GM20000 (cell line): ENCODE data around the gene HUNK.

Experiments used
- DNase-seq: peaks from one replicate; pipeline ENCODE4 v3.0.0; 2012; ENCODE audit warnings: low spot score
- CTCF ChIP-seq: IDR thresholded peaks from 2 replicates; pipeline ENCODE4 v1.5.1; 2012; ENCODE audit warnings: mild to moderate bottlenecking, control low read depth; ENCODE audit errors: extremely low read depth, missing control alignments

Gene HUNK

DNA sequence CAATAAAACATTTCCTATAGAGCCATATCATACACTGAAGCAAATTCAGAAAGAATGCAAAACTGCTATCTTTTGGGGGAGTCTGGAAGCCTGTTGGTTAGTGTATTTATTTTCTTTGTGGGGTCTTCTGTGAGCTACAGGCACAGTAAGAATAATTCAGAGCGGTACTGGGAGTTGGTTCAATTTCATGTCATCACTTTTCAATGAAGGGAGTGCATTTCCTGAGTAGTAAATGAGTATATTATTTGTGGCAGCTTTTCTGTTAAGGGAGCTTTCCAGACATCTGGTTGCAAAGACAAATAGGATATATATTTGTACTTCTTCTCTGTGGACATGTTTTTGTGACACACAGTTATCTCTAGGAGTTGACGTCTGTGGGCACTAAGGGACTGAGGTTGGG lies 130.6 kb downstream of the HUNK start:
- DNase-seq = no peak
- no peak for TF ChIP-seq CTCF

GRCh38 chr21:32004291-32004690 lies 131.5 kb downstream of the HUNK start:
- TF ChIP-seq CTCF = no peak

GRCh38 chr21:32007456-32007855 lies 134.6 kb downstream of the HUNK start:
- no peak for TF ChIP-seq CTCF
- DNase-seq = no peak

More at GRCh38 chr21:32004291-32004690, 131.5 kb downstream of the HUNK start:
- DNase-seq = no peak

DNA sequence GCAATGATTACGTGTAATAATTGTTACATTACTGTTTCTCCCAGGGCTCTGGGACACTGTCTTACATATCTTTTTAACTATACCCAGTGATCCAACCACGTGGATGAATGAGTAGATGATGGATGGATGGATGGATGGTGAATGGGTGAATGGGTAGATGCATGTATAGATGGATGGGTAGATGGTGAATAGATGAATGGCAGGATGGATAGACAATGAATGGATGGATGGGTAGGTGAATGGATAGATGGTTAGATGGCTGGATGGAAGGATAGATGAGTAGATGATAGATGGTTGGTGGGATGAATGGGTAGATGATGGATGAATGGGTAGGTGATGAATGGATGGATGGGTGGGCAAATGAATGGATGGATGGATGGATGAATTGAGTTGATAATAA lies 135.9 kb downstream of the HUNK start:
- no peak for DNase-seq
- TF ChIP-seq CTCF = no peak

GRCh38 chr21:32009263-32009662 lies 136.4 kb downstream of the HUNK start:
- no peak for TF ChIP-seq CTCF
- no peak for DNase-seq

GRCh38 chr21:32015461-32016139 lies 142.8 kb downstream of the HUNK start:
- no peak for DNase-seq
- no peak for TF ChIP-seq CTCF

GRCh38 chr21:32018381-32018780 lies 145.6 kb downstream of the HUNK start:
- no peak for TF ChIP-seq CTCF
- no peak for DNase-seq
